ENCODE measurements around the gene PRSS48.
"Not testable (repeated sequence)": the region's sequence is repeated elsewhere in the genome, so short reads cannot be mapped to it uniquely, and the experiment has no call there.

PRSS48 gene

GRCh38 chr4:151266497-151266896, 10.5 kb upstream of the PRSS48 start:
- DNase-seq = no peak

- no peak for DNase-seq
Observed at GRCh38 chr4:151267104-151267503, 9.9 kb upstream of the PRSS48 start.

- DNase-seq = no peak
Observed at GRCh38 chr4:151267822-151268535, 9.0 kb upstream of the PRSS48 start.

- DNase-seq = not testable (repeated sequence)
Observed at GRCh38 chr4:151268905-151269304, 8.1 kb upstream of the PRSS48 start.

GRCh38 chr4:151284534-151285245, 7.7 kb downstream of the PRSS48 start:
- DNase-seq = no peak

GRCh38 chr4:151287409-151287808, 10.4 kb downstream of the PRSS48 start:
- DNase-seq = no peak

GRCh38 chr4:151291485-151291884, 14.5 kb downstream of the PRSS48 start:
- no peak for DNase-seq

- DNase-seq = no peak
Observed at GRCh38 chr4:151292038-151292437, 15.1 kb downstream of the PRSS48 start.

GRCh38 chr4:151294833-151295496, 18.0 kb downstream of the PRSS48 start:
- DNase-seq = no peak

- DNase-seq = no peak
Observed at GRCh38 chr4:151296227-151296626, 19.3 kb downstream of the PRSS48 start.

GRCh38 chr4:151297170-151297569, 20.2 kb downstream of the PRSS48 start:
- DNase-seq = no peak

GRCh38 chr4:151302432-151302831, 25.5 kb downstream of the PRSS48 start:
- no peak for DNase-seq

- no peak for DNase-seq
Observed at GRCh38 chr4:151304226-151304625, 27.3 kb downstream of the PRSS48 start.

- DNase-seq = no peak
Observed at GRCh38 chr4:151304755-151305154, 27.8 kb downstream of the PRSS48 start.

- no peak for DNase-seq
Observed at GRCh38 chr4:151310124-151310728, 33.3 kb downstream of the PRSS48 start.

- DNase-seq = no peak
Observed at GRCh38 chr4:151313306-151314009, 36.5 kb downstream of the PRSS48 start.

GRCh38 chr4:151314010-151314355, 37.0 kb downstream of the PRSS48 start:
- no peak for DNase-seq

GRCh38 chr4:151314479-151314878, 37.5 kb downstream of the PRSS48 start:
- DNase-seq = no peak

GRCh38 chr4:151315212-151315886, 38.4 kb downstream of the PRSS48 start:
- no peak for DNase-seq

GRCh38 chr4:151316645-151317044, 39.7 kb downstream of the PRSS48 start:
- no peak for DNase-seq

GRCh38 chr4:151318307-151319006, 41.5 kb downstream of the PRSS48 start:
- no peak for DNase-seq

GRCh38 chr4:151319490-151319889, 42.5 kb downstream of the PRSS48 start:
- no peak for DNase-seq

Data from GDM1 (cell line).